NCI-H2227 (cell line): ENCODE results near the gene NNT.
A peak's percentile ranks its signal among the peaks of the same experiment; 100 is the strongest.
"Not testable (repeated sequence)": the region's sequence is repeated elsewhere in the genome, so short reads cannot be mapped to it uniquely, and the experiment has no call there.

ENCODE experiments used
- DNase-seq: peaks from one replicate; lab custom pipeline; 2025; ENCODE audit not compliant: unreplicated experiment; lab: John Stamatoyannopoulos, UW

The NNT gene

GRCh38 chr5:43702293-43702692 is 99.3 kb downstream of the NNT start:
- no peak for DNase-seq

GRCh38 chr5:43702815-43703214 is 99.8 kb downstream of the NNT start:
- no peak for DNase-seq

- no peak for DNase-seq
These were observed 101.3 kb downstream of the NNT start for GRCh38 chr5:43704243-43704642.

GRCh38 chr5:43706576-43706975 is 103.6 kb downstream of the NNT start:
- not testable (repeated sequence) for DNase-seq

GRCh38 chr5:43711496-43711895 is 108.5 kb downstream of the NNT start:
- no peak for DNase-seq

GRCh38 chr5:43712081-43712480 is 109.1 kb downstream of the NNT start:
- no peak for DNase-seq

GRCh38 chr5:43719783-43720182 is 116.8 kb downstream of the NNT start:
- not testable (repeated sequence) for DNase-seq

GRCh38 chr5:43728581-43728980 is 125.6 kb downstream of the NNT start:
- DNase-seq, result no peak

GRCh38 chr5:43729846-43730478 is 127.0 kb downstream of the NNT start:
- DNase-seq, result peak; percentile 15

- DNase-seq, result no peak
These were observed 127.9 kb downstream of the NNT start for GRCh38 chr5:43730832-43731342.

- DNase-seq, result no peak
These were observed 128.6 kb downstream of the NNT start for GRCh38 chr5:43731573-43731972.

- DNase-seq, result not testable (repeated sequence)
These were observed 143.1 kb downstream of the NNT start for GRCh38 chr5:43745923-43746548.

GRCh38 chr5:43750809-43751208 is 147.8 kb downstream of the NNT start:
- no peak for DNase-seq

GRCh38 chr5:43753069-43753468 is 150.1 kb downstream of the NNT start:
- no peak for DNase-seq
